Measurements from ENCODE around the gene ATP5IF1. TPM values are rescaled to one million over a fixed set of nuclear protein-coding genes. Genes with fewer than 3 reads are reported as not detected.

The ATP5IF1 gene
- total and polyA plus RNA-seq, 2 of the 13 experiments (the other 11 are each of a cell fraction or from before 2014, with no cell fraction given): 97.7 to 131 TPM

GRCh38 chr1:28257736-28258135 lies 21.8 kb downstream of the ATP5IF1 start:
- TF ChIP-seq ZNF556 (CRISPR knock-in tag; IDR thresholded peaks at IDR 0.05; ENCODE audit: borderline replicate concordance): no peak
- TF ChIP-seq, protein P1, sequence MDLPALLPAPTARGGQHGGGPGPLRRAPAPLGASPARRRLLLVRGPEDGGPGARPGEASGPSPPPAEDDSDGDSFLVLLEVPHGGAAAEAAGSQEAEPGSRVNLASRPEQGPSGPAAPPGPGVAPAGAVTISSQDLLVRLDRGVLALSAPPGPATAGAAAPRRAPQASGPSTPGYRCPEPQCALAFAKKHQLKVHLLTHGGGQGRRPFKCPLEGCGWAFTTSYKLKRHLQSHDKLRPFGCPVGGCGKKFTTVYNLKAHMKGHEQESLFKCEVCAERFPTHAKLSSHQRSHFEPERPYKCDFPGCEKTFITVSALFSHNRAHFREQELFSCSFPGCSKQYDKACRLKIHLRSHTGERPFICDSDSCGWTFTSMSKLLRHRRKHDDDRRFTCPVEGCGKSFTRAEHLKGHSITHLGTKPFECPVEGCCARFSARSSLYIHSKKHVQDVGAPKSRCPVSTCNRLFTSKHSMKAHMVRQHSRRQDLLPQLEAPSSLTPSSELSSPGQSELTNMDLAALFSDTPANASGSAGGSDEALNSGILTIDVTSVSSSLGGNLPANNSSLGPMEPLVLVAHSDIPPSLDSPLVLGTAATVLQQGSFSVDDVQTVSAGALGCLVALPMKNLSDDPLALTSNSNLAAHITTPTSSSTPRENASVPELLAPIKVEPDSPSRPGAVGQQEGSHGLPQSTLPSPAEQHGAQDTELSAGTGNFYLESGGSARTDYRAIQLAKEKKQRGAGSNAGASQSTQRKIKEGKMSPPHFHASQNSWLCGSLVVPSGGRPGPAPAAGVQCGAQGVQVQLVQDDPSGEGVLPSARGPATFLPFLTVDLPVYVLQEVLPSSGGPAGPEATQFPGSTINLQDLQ (CRISPR knock-in tag; IDR thresholded peaks at IDR 0.05): no peak
- TF ChIP-seq ZNF749 (CRISPR knock-in tag; IDR thresholded peaks at IDR 0.05; ENCODE audit: borderline replicate concordance): no peak
- TF ChIP-seq, protein P2, sequence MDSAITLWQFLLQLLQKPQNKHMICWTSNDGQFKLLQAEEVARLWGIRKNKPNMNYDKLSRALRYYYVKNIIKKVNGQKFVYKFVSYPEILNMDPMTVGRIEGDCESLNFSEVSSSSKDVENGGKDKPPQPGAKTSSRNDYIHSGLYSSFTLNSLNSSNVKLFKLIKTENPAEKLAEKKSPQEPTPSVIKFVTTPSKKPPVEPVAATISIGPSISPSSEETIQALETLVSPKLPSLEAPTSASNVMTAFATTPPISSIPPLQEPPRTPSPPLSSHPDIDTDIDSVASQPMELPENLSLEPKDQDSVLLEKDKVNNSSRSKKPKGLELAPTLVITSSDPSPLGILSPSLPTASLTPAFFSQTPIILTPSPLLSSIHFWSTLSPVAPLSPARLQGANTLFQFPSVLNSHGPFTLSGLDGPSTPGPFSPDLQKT (CRISPR knock-in tag; IDR thresholded peaks at IDR 0.05; ENCODE audit: borderline replicate concordance): no peak
- no peak for TF ChIP-seq SMARCE1 (IDR thresholded peaks at IDR 0.05; ENCODE audit: borderline replicate concordance)
- TF ChIP-seq SOX5 (CRISPR knock-in tag; IDR thresholded peaks at IDR 0.05; ENCODE audit: borderline replicate concordance): no peak
- no peak for TF ChIP-seq PPARG (CRISPR knock-in tag; conservative IDR thresholded peaks at IDR 0.05)
- TF ChIP-seq FOXJ3 (CRISPR knock-in tag; IDR thresholded peaks at IDR 0.05; ENCODE audit: borderline replicate concordance): no peak
- TF ChIP-seq, protein P3, sequence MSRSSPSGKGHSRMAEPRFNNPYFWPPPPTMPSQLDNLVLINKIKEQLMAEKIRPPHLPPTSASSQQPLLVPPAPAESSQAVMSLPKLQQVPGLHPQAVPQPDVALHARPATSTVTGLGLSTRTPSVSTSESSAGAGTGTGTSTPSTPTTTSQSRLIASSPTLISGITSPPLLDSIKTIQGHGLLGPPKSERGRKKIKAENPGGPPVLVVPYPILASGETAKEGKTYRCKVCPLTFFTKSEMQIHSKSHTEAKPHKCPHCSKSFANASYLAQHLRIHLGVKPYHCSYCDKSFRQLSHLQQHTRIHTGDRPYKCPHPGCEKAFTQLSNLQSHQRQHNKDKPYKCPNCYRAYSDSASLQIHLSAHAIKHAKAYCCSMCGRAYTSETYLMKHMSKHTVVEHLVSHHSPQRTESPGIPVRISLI (CRISPR knock-in tag; IDR thresholded peaks at IDR 0.05; ENCODE audit: borderline replicate concordance): no peak
- TF ChIP-seq RFX3 (CRISPR knock-in tag; IDR thresholded peaks at IDR 0.05): no peak
- TF ChIP-seq RARG (CRISPR knock-in tag; IDR thresholded peaks at IDR 0.05; ENCODE audit: low read depth): no peak
- TF ChIP-seq HNF1B (CRISPR knock-in tag; IDR thresholded peaks at IDR 0.05): no peak
- no peak for TF ChIP-seq KLF12 (CRISPR knock-in tag; IDR thresholded peaks at IDR 0.05; ENCODE audit: borderline replicate concordance)
- no peak for TF ChIP-seq HNRNPH1 (optimal IDR thresholded peaks at IDR 0.05; ENCODE audit: low read depth, low read length)
- Histone ChIP-seq H3K36me3 (replicated peaks in 1 of 2; ENCODE audit: control insufficient read depth in 1 of 2, insufficient read depth in 2 of 2, low read length in 2 of 2) (peaks cover 0 to 2% of the 10 kb centered on the region in 2 experiments; a peak in 1 of 5 replicates), H3K9me3 (ENCODE audit: low read length) (no peaks in the 10 kb centered on the region), H4K20me1 (ENCODE audit: insufficient read depth, low read length) (peaks cover 16% of the 10 kb centered on the region), H3K4me2 (ENCODE audit: low read depth, low read length) (no peak overlapping the region), H3K4me3 (replicated peaks in 1 of 3; ENCODE audit: insufficient read depth in 1 of 3, low read depth in 2 of 3, low read length in 3 of 3) (no peak overlapping the region), H2AFZ (ENCODE audit: low read length) (no peak overlapping the region), H3K4me1 (ENCODE audit: insufficient read depth, low read length) (peaks cover 40% of the 10 kb centered on the region), H3K79me2 (ENCODE audit: insufficient read depth, low read length) (peaks cover 29% of the 10 kb centered on the region), H3K9ac (ENCODE audit: insufficient read depth, low read depth, low read length) (no peak overlapping the region), H3K27me3 (ENCODE audit: control insufficient read depth in 1 of 2, insufficient read depth in 2 of 2, low read length in 2 of 2) (peaks cover 0 to 1% of the 10 kb centered on the region in 2 experiments; a peak in 1 of 5 replicates), H3K27ac (ENCODE audit: extremely low read length, insufficient read depth, low read length) (no peak overlapping the region)
- ChIA-PET POLR2A (interaction anchor here (0.8 to 1.9 kb wide), 5 partner anchors 8 to 71 kb away, joined by 3 to 16 read pairs (median 5); partner anchors contain the start of gene MED18), CTCF (ENCODE audit: low intra/inter-chr PET ratio, low total read pairs) (no interaction called here)
- WGBS (ENCODE audit: low lambda C conversion rate): 86% methylated on average over 4 of the region's 4 CpGs
- intact Hi-C loops (cut with micrococcal nuclease; ENCODE audit: unreplicated experiment): no loop called here
- FAIRE-seq: no peak
- in situ Hi-C loops (cut with HindIII; ENCODE audit: extremely low pct_ligation_motif_present, low pct_unique_long_range_greater_than_20kb): no loop called here
- no TSS peak for BruUV-seq (replicated peaks)
- no peak for ATAC-seq
- no peak for DNase-seq (ENCODE audit: low spot score)

Measured in HepG2 (cell line).